ENCODE results near the gene GDPD5. TPM values are rescaled to one million over a fixed set of nuclear protein-coding genes. Genes with fewer than 3 reads are reported as not detected.

GDPD5 gene
- total RNA-seq, 1 experiment from 2014 or later = 15.2 TPM

- Histone ChIP-seq H3K9me3 (no peaks in the 10 kb centered on the region), H3K27me3 (no peaks in the 10 kb centered on the region), H3K4me3 (no peak overlapping the region), H3K36me3 (no peaks in the 10 kb centered on the region)
- DNase-seq = peak; percentile 20
Measured at GRCh38 chr11:75492181-75492820, 33.4 kb downstream of the GDPD5 start.

GRCh38 chr11:75491465-75491864 is 34.3 kb downstream of the GDPD5 start:
- H3K36me3 ChIP-seq = no peaks in the 10 kb centered on the region
- H3K27me3 ChIP-seq = no peaks in the 10 kb centered on the region
- H3K9me3 ChIP-seq = no peaks in the 10 kb centered on the region
- DNase-seq = no peak
- no peak overlapping the region for H3K4me3 ChIP-seq

- peak; percentile 44 for DNase-seq
- Histone ChIP-seq H3K9me3 (no peaks in the 10 kb centered on the region), H3K27me3 (no peaks in the 10 kb centered on the region), H3K4me3 (no peak overlapping the region), H3K36me3 (no peaks in the 10 kb centered on the region)
Measured at GRCh38 chr11:75490221-75491181, 35.2 kb downstream of the GDPD5 start.

GRCh38 chr11:75487365-75487764 is 38.4 kb downstream of the GDPD5 start:
- no peak for DNase-seq
- Histone ChIP-seq H3K27me3 (no peaks in the 10 kb centered on the region), H3K36me3 (no peaks in the 10 kb centered on the region), H3K4me3 (no peak overlapping the region), H3K9me3 (no peaks in the 10 kb centered on the region)

GRCh38 chr11:75485742-75486141 is 40.0 kb downstream of the GDPD5 start:
- no peak overlapping the region for H3K4me3 ChIP-seq
- DNase-seq = no peak

GRCh38 chr11:75482931-75483469 is 42.7 kb downstream of the GDPD5 start:
- DNase-seq = no peak
- Histone ChIP-seq H3K4me3 (no peak overlapping the region), H3K9me3 (no peaks in the 10 kb centered on the region), H3K27me3 (no peaks in the 10 kb centered on the region), H3K36me3 (no peaks in the 10 kb centered on the region)

More at GRCh38 chr11:75485742-75486141, 40.0 kb downstream of the GDPD5 start:
- no peaks in the 10 kb centered on the region for H3K27me3 ChIP-seq
- no peaks in the 10 kb centered on the region for H3K9me3 ChIP-seq
- H3K36me3 ChIP-seq = no peaks in the 10 kb centered on the region

- H3K36me3 ChIP-seq = no peaks in the 10 kb centered on the region
- no peak overlapping the region for H3K4me3 ChIP-seq
- no peak for DNase-seq
- no peaks in the 10 kb centered on the region for H3K9me3 ChIP-seq
- no peaks in the 10 kb centered on the region for H3K27me3 ChIP-seq
Measured at GRCh38 chr11:75481922-75482606, 43.7 kb downstream of the GDPD5 start.

- H3K4me3 ChIP-seq = no peak overlapping the region
- DNase-seq = no peak
- no peaks in the 10 kb centered on the region for H3K36me3 ChIP-seq
- H3K27me3 ChIP-seq = no peaks in the 10 kb centered on the region
- H3K9me3 ChIP-seq = no peaks in the 10 kb centered on the region
Measured at GRCh38 chr11:75481223-75481921, 44.4 kb downstream of the GDPD5 start.

GRCh38 chr11:75480185-75481175 is 45.3 kb downstream of the GDPD5 start:
- H3K9me3 ChIP-seq = no peaks in the 10 kb centered on the region
- H3K4me3 ChIP-seq = no peak overlapping the region
- H3K36me3 ChIP-seq = no peaks in the 10 kb centered on the region
- no peak for DNase-seq
- no peaks in the 10 kb centered on the region for H3K27me3 ChIP-seq

GRCh38 chr11:75479597-75480145 is 46.1 kb downstream of the GDPD5 start:
- no peaks in the 10 kb centered on the region for H3K9me3 ChIP-seq
- no peak for DNase-seq
- no peak overlapping the region for H3K4me3 ChIP-seq
- H3K27me3 ChIP-seq = no peaks in the 10 kb centered on the region
- H3K36me3 ChIP-seq = no peaks in the 10 kb centered on the region

- DNase-seq = no peak
- no peaks in the 10 kb centered on the region for H3K27me3 ChIP-seq
- H3K4me3 ChIP-seq = no peak overlapping the region
- H3K9me3 ChIP-seq = no peaks in the 10 kb centered on the region
- no peaks in the 10 kb centered on the region for H3K36me3 ChIP-seq
Measured at GRCh38 chr11:75478783-75479596, 46.8 kb downstream of the GDPD5 start.

GRCh38 chr11:75477614-75477935 is 48.2 kb downstream of the GDPD5 start:
- Histone ChIP-seq H3K27me3 (no peaks in the 10 kb centered on the region), H3K36me3 (no peaks in the 10 kb centered on the region)
- no peak for DNase-seq

GRCh38 chr11:75476739-75477613 is 48.8 kb downstream of the GDPD5 start:
- H3K9me3 ChIP-seq = no peaks in the 10 kb centered on the region
- no peak for DNase-seq

More at GRCh38 chr11:75477614-75477935, 48.2 kb downstream of the GDPD5 start:
- no peak overlapping the region for H3K4me3 ChIP-seq
- no peaks in the 10 kb centered on the region for H3K9me3 ChIP-seq

More at GRCh38 chr11:75476739-75477613, 48.8 kb downstream of the GDPD5 start:
- H3K27me3 ChIP-seq = no peaks in the 10 kb centered on the region
- no peaks in the 10 kb centered on the region for H3K36me3 ChIP-seq
- no peak overlapping the region for H3K4me3 ChIP-seq
